HepG2 (cell line): Measurements from ENCODE around the gene FNDC4. TPM values are rescaled to one million over a fixed set of nuclear protein-coding genes. Genes with fewer than 3 reads are reported as not detected.
A peak's percentile ranks its signal among the peaks of the same experiment; 100 is the strongest.

ENCODE experiments used
- DNMT3B ChIP-seq: conservative IDR thresholded peaks from 2 replicates; pipeline ENCODE4 v1.6.1; 2016; ENCODE audit warnings: missing biosample characterization, control low read depth
- EP300 ChIP-seq, 3 experiments: sonication (generic) in 1 of 3; formaldehyde crosslinking in 1 of 3; IDR thresholded peaks; 2 replicates each; pipeline versions ENCODE4 v1.5.1 to v1.6.1; 2011 to 2020; ENCODE audit warnings: low read depth in 2 of 3, low read length in 2 of 3, borderline replicate concordance in 1 of 3, improper control_type of control experiment in 1 of 3, mild to moderate bottlenecking in 1 of 3, missing genetic modification reagents in 1 of 3, moderate library complexity in 1 of 3
- HMG20B ChIP-seq: conservative IDR thresholded peaks from 2 replicates; pipeline ENCODE4 v1.6.1; 2016; ENCODE audit warnings: missing genetic modification reagents, missing compliant biosample characterization
- LCORL ChIP-seq, 2 experiments: fragments of 450-650 bp in 1 of 2; sonication (generic) in 1 of 2; formaldehyde crosslinking in 1 of 2; IDR thresholded peaks; 2 replicates each; pipeline versions ENCODE4 v1.5.0 to v1.6.1; 2017 to 2020; ENCODE audit warnings: antibody characterized with exemption in 1 of 2, missing genetic modification reagents in 1 of 2
- MTF2 ChIP-seq: sonication (generic); formaldehyde crosslinking; IDR thresholded peaks from 2 replicates; pipeline ENCODE4 v1.5.0; 2020; ENCODE audit warnings: missing genetic modification reagents, borderline replicate concordance
- NFYB ChIP-seq: sonication (generic); formaldehyde crosslinking; IDR thresholded peaks from 2 replicates; pipeline ENCODE4 v1.4.0; 2020; ENCODE audit warnings: missing genetic modification reagents
- SP5 ChIP-seq: IDR thresholded peaks from 2 replicates; pipeline ENCODE4 v1.6.1; 2016; ENCODE audit warnings: low read depth, borderline replicate concordance
- STAG1 ChIP-seq: sonication (generic); formaldehyde crosslinking; IDR thresholded peaks from 2 replicates; pipeline ENCODE4 v1.4.0; 2020; ENCODE audit warnings: missing genetic modification reagents
- ZIK1 ChIP-seq: sonication (generic); formaldehyde crosslinking; IDR thresholded peaks from 2 replicates; pipeline ENCODE4 v1.5.0; 2020; ENCODE audit warnings: mild to moderate bottlenecking, low read depth, missing genetic modification reagents, borderline replicate concordance
- ZKSCAN1 ChIP-seq: fragments of 150-350 bp; IDR thresholded peaks from 2 replicates; pipeline ENCODE4 v1.6.1; 2014; ENCODE audit warnings: low read length
- ZNF768 ChIP-seq: sonication (generic); formaldehyde crosslinking; IDR thresholded peaks from 2 replicates; pipeline ENCODE4 v1.4.0; 2020; ENCODE audit warnings: missing genetic modification reagents
- ZNF775 ChIP-seq: sonication (generic); formaldehyde crosslinking; IDR thresholded peaks from 2 replicates; pipeline ENCODE4 v1.4.0; 2020; ENCODE audit warnings: missing genetic modification reagents, mild to moderate bottlenecking, moderate library complexity, borderline replicate concordance
- polyA plus RNA-seq, 8 experiments: library from polyadenylated mRNA; depleted of rRNA in 3 of 8; stranded (reverse) in 7 of 8; unstranded in 1 of 8; fragments of >200 nt; fragmentation: Illumina TruSeq in 4 of 8; extraction: Trizol in 4 of 8; gene quantifications; 2 replicates each; pipeline versions ENCODE4 v1.2.1 to v1.2.3, GENCODE V29; 2011 to 2016; ENCODE audit warnings: low read depth in 4 of 8, missing spikeins in 1 of 8, mixed read lengths in 1 of 8; ENCODE audit not compliant: insufficient read depth in 1 of 8
- total RNA-seq, 5 experiments: library from RNA; depleted of rRNA; stranded (reverse); fragments of >200 nt; fragmentation: Illumina TruSeq; extraction: Trizol; gene quantifications; 2 replicates each; pipeline ENCODE4 v1.2.3, GENCODE V29; 2016; ENCODE audit warnings: low read depth in 1 of 5
- TF ChIP-seq, protein P1 (sequence below): sonication (generic); formaldehyde crosslinking; conservative IDR thresholded peaks from 2 replicates; pipeline ENCODE4 v1.4.0; 2020; ENCODE audit warnings: mild to moderate bottlenecking, missing genetic modification reagents, moderate library complexity
- TF ChIP-seq, protein P2 (sequence below): sonication (generic); formaldehyde crosslinking; IDR thresholded peaks from 2 replicates; pipeline ENCODE4 v1.4.0; 2020; ENCODE audit warnings: missing genetic modification reagents, borderline replicate concordance
- TF ChIP-seq, protein P3 (sequence below): IDR thresholded peaks from 2 replicates; pipeline ENCODE4 v1.6.1; 2016
- TF ChIP-seq, protein P4 (sequence below): sonication (generic); formaldehyde crosslinking; IDR thresholded peaks from 2 replicates; pipeline ENCODE4 v1.4.0; 2020; ENCODE audit warnings: mild to moderate bottlenecking, missing genetic modification reagents
- TF ChIP-seq, protein P5 (sequence below): IDR thresholded peaks from 2 replicates; pipeline ENCODE4 v1.6.1; 2016; ENCODE audit warnings: missing compliant biosample characterization, missing genetic modification reagents, borderline replicate concordance
- TF ChIP-seq, protein P6 (sequence below): sonication (generic); formaldehyde crosslinking; IDR thresholded peaks from 2 replicates; pipeline ENCODE4 v1.4.0; 2020; ENCODE audit warnings: missing genetic modification reagents

Gene FNDC4
- total and polyA plus RNA-seq, 2 of the 13 experiments (the other 11 are each of a cell fraction or from before 2014, with no cell fraction given), result 9.0 to 17.4 TPM

DNA sequence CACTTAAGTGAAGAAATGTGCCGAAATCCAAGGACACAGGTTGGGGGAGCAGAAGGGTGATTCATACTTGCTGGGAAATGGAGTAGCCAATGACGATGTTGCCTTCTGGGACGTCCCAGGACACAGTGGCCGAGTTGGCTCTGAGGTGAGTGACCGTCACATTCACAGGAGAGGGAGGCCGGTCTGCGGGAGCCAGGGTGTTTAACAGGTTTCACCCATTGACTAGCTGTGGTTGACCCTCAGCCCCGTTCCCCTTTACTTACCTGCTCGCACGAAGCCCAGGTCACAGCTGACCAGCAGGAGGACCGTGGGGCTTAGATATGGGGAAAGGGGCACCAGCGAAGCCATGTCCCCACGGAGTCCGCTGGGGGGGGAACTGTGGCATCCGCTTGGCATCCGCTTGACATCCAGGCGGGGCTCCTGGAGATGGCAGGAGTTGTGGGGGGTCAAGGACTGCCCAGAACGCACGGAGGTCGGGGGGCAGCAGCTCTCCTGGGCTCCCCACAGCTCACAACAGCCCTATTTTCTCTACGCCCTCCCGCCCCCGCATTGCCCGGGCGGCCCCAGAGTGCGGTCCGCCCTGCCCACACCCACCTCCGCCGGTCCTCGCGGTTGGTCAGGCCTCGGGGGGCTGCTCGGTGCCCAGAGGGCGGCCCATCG lies 586 bp downstream of the FNDC4 start (continued):
- TF ChIP-seq NFYB (CRISPR knock-in tag) (peak; percentile 23; the same call in 1 of the 2 replicates), MTF2 (CRISPR knock-in tag) (no peak), ZNF775 (CRISPR knock-in tag) (no peak), SP5 (peak; percentile 2; the same call in 1 of the 2 replicates), ZIK1 (CRISPR knock-in tag) (no peak), ZKSCAN1 (no peak), HMG20B (CRISPR knock-in tag) (no peak), DNMT3B (CRISPR knock-in tag) (peak; percentile 95), LCORL (IDR thresholded peaks at IDR 0.05) (no peak), LCORL (CRISPR knock-in tag; IDR thresholded peaks at IDR 0.05) (peak; percentile 81), ZNF768 (CRISPR knock-in tag) (no peak), STAG1 (CRISPR knock-in tag) (peak; percentile 8; the same call in 1 of the 2 replicates), EP300 (IDR thresholded peaks at IDR 0.05; ENCODE audit: low read depth in 2 of 2, low read length in 2 of 2) (peak in 1 of 2 experiments; percentile 37; a peak in 1 of 4 replicates), EP300 (CRISPR knock-in tag; IDR thresholded peaks at IDR 0.05; ENCODE audit: borderline replicate concordance) (no peak)
- TF ChIP-seq, protein P1, sequence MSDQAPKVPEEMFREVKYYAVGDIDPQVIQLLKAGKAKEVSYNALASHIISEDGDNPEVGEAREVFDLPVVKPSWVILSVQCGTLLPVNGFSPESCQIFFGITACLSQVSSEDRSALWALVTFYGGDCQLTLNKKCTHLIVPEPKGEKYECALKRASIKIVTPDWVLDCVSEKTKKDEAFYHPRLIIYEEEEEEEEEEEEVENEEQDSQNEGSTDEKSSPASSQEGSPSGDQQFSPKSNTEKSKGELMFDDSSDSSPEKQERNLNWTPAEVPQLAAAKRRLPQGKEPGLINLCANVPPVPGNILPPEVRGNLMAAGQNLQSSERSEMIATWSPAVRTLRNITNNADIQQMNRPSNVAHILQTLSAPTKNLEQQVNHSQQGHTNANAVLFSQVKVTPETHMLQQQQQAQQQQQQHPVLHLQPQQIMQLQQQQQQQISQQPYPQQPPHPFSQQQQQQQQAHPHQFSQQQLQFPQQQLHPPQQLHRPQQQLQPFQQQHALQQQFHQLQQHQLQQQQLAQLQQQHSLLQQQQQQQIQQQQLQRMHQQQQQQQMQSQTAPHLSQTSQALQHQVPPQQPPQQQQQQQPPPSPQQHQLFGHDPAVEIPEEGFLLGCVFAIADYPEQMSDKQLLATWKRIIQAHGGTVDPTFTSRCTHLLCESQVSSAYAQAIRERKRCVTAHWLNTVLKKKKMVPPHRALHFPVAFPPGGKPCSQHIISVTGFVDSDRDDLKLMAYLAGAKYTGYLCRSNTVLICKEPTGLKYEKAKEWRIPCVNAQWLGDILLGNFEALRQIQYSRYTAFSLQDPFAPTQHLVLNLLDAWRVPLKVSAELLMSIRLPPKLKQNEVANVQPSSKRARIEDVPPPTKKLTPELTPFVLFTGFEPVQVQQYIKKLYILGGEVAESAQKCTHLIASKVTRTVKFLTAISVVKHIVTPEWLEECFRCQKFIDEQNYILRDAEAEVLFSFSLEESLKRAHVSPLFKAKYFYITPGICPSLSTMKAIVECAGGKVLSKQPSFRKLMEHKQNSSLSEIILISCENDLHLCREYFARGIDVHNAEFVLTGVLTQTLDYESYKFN (CRISPR knock-in tag), result no peak
- TF ChIP-seq, protein P2, sequence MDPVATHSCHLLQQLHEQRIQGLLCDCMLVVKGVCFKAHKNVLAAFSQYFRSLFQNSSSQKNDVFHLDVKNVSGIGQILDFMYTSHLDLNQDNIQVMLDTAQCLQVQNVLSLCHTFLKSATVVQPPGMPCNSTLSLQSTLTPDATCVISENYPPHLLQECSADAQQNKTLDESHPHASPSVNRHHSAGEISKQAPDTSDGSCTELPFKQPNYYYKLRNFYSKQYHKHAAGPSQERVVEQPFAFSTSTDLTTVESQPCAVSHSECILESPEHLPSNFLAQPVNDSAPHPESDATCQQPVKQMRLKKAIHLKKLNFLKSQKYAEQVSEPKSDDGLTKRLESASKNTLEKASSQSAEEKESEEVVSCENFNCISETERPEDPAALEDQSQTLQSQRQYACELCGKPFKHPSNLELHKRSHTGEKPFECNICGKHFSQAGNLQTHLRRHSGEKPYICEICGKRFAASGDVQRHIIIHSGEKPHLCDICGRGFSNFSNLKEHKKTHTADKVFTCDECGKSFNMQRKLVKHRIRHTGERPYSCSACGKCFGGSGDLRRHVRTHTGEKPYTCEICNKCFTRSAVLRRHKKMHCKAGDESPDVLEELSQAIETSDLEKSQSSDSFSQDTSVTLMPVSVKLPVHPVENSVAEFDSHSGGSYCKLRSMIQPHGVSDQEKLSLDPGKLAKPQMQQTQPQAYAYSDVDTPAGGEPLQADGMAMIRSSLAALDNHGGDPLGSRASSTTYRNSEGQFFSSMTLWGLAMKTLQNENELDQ, result no peak
- TF ChIP-seq, protein P3, sequence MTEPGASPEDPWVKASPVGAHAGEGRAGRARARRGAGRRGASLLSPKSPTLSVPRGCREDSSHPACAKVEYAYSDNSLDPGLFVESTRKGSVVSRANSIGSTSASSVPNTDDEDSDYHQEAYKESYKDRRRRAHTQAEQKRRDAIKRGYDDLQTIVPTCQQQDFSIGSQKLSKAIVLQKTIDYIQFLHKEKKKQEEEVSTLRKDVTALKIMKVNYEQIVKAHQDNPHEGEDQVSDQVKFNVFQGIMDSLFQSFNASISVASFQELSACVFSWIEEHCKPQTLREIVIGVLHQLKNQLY (CRISPR knock-in tag), result no peak
- TF ChIP-seq, protein P4, sequence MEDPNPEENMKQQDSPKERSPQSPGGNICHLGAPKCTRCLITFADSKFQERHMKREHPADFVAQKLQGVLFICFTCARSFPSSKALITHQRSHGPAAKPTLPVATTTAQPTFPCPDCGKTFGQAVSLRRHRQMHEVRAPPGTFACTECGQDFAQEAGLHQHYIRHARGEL (CRISPR knock-in tag), result 0 out of 2 replicates have a peak, but pooled peaks have one; percentile 13
- TF ChIP-seq, protein P5, sequence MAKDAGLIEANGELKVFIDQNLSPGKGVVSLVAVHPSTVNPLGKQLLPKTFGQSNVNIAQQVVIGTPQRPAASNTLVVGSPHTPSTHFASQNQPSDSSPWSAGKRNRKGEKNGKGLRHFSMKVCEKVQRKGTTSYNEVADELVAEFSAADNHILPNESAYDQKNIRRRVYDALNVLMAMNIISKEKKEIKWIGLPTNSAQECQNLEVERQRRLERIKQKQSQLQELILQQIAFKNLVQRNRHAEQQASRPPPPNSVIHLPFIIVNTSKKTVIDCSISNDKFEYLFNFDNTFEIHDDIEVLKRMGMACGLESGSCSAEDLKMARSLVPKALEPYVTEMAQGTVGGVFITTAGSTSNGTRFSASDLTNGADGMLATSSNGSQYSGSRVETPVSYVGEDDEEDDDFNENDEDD (CRISPR knock-in tag), result no peak
- TF ChIP-seq, protein P6, sequence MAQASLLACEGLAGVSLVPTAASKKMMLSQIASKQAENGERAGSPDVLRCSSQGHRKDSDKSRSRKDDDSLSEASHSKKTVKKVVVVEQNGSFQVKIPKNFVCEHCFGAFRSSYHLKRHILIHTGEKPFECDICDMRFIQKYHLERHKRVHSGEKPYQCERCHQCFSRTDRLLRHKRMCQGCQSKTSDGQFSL (CRISPR knock-in tag), result no peak; the same call in 1 of the 2 replicates
